ENCODE measurements around the gene CD300E. TPM values are rescaled to one million over a fixed set of nuclear protein-coding genes. Genes with fewer than 3 reads are reported as not detected.

CD300E gene
- total RNA-seq, 1 experiment from 2014 or later = not detected

GRCh38 chr17:74607221-74607620 lies 16.3 kb downstream of the CD300E start:
- no peaks in the 10 kb centered on the region for H3K36me3 ChIP-seq (ENCODE audit: control insufficient read depth in 1 of 2, insufficient read depth in 2 of 2, low read length in 2 of 2)
- intact Hi-C loops (cut with micrococcal nuclease) = loop anchor here (10.0 kb wide), 1 partner anchor 302 kb away; no protein-coding TSS in a partner anchor
- ATAC-seq (no peak), DNase-seq (ENCODE audit: low read depth, low spot score) (no peak)
- no peaks in the 10 kb centered on the region for H3K9me2 ChIP-seq (ENCODE audit: insufficient read depth)
- ChIA-PET RAD21 (ENCODE audit: low non-redundant PET in 1 of 2, low total read pairs in 2 of 2, uncharacterized antibody in 2 of 2, unreplicated experiment in 2 of 2) (no interaction called here), CTCF (no interaction called here), POLR2A (no interaction called here)
- no peak overlapping the region for H3K4me2 ChIP-seq (ENCODE audit: low read length)
- no peak overlapping the region for H3K27ac ChIP-seq (ENCODE audit: low read depth, low read length)
- no TSS peak for BruUV-seq (replicated peaks)
- peaks cover 0 to 8% of the 10 kb centered on the region in 2 experiments; a peak in 1 of 4 replicates for H3K4me1 ChIP-seq (ENCODE audit: control insufficient read depth in 1 of 2, insufficient read depth in 2 of 2, low read length in 2 of 2)
- no peak overlapping the region for H3K9ac ChIP-seq (ENCODE audit: low read length)
- no peak overlapping the region for H3K4me3 ChIP-seq (replicated peaks in 1 of 2; ENCODE audit: low read depth in 1 of 2, low read length in 2 of 2)
- no peaks in the 10 kb centered on the region for H3K9me3 ChIP-seq (ENCODE audit: control insufficient read depth in 1 of 2, insufficient read depth in 1 of 2, low read depth in 1 of 2, low read length in 2 of 2)
- H2AFZ ChIP-seq (ENCODE audit: low read depth, low read length, poor library complexity, severe bottlenecking) = no peak overlapping the region
- H3K27me3 ChIP-seq (ENCODE audit: insufficient read depth, low read length) = peaks cover 72% of the 10 kb centered on the region
- no peaks in the 10 kb centered on the region for H4K20me1 ChIP-seq (ENCODE audit: insufficient read depth)
- H3K79me2 ChIP-seq (ENCODE audit: insufficient read depth, low read length) = no peaks in the 10 kb centered on the region
- TF ChIP-seq EGR1 (IDR thresholded peaks at IDR 0.05; ENCODE audit: low read depth) = no peak
- no peak for TF ChIP-seq POLR2A (IDR thresholded peaks at IDR 0.05; ENCODE audit: borderline replicate concordance, extremely low read depth, insufficient read depth, insufficient read length)
- TF ChIP-seq TCF7L2 (IDR thresholded peaks at IDR 0.05; ENCODE audit: borderline replicate concordance, extremely low read depth, insufficient read depth, insufficient read length) = no peak
- TF ChIP-seq ZBTB33 (IDR thresholded peaks at IDR 0.05; ENCODE audit: extremely low read depth, insufficient replicate concordance, low read length) = no peak
- TF ChIP-seq SRF (IDR thresholded peaks at IDR 0.05; ENCODE audit: low read depth) = no peak
- TF ChIP-seq EZH2 (IDR thresholded peaks at IDR 0.05) = no peak
- no peak for TF ChIP-seq ZFX (IDR thresholded peaks at IDR 0.05)
- no peak for TF ChIP-seq ELF1 (IDR thresholded peaks at IDR 0.05; ENCODE audit: borderline replicate concordance, low read depth)
- no peak for TF ChIP-seq POLR2AphosphoS5 (IDR thresholded peaks at IDR 0.05; ENCODE audit: low read depth, low read length)
- no peak for TF ChIP-seq CEBPB (IDR thresholded peaks at IDR 0.05; ENCODE audit: low read depth)
- no peak for TF ChIP-seq CTCF (IDR thresholded peaks at IDR 0.05 in 2 of 3, conservative IDR thresholded peaks at IDR 0.05 in 1 of 3; ENCODE audit: borderline replicate concordance in 1 of 3, insufficient read depth in 1 of 3, low read depth in 2 of 3, low read length in 2 of 3)
- TF ChIP-seq CBX3 (IDR thresholded peaks at IDR 0.05; ENCODE audit: low read depth) = no peak
- TF ChIP-seq FOSL1 (IDR thresholded peaks at IDR 0.05; ENCODE audit: low read depth) = no peak
- TF ChIP-seq REST (IDR thresholded peaks at IDR 0.05; ENCODE audit: low read depth) = no peak
- TF ChIP-seq JUND (IDR thresholded peaks at IDR 0.05) = no peak
- TF ChIP-seq YY1 (IDR thresholded peaks at IDR 0.05; ENCODE audit: extremely low read depth, insufficient replicate concordance, low read depth, low read length) = no peak

Data from HCT116 (cell line).